B cell (primary cell): ENCODE data around the gene SLC13A1. TPM values are rescaled to one million over a fixed set of nuclear protein-coding genes. Genes with fewer than 3 reads are reported as not detected.

ENCODE experiments used
- ATAC-seq: fragments of 200-7000 bp; cut with Tn5 transposase; one replicate; pipeline ENCODE4 v1.10.0; 2021; ENCODE audit warnings: low read depth, mild to moderate bottlenecking, moderate number of reproducible peaks, moderate library complexity
- CTCF ChIA-PET: fragments of 350-600 bp; sonication (Branson Sonifier 250); formaldehyde crosslinking; loops from one replicate; lab custom pipeline; 2021; ENCODE audit warnings: antibody characterized with exemption, inconsistent platforms; lab: Charles Lee
- POLR2A ChIA-PET: fragments of 350-600 bp; sonication (Branson Sonifier 250); formaldehyde crosslinking; loops from one replicate; lab custom pipeline; 2021; ENCODE audit warnings: antibody characterized with exemption; lab: Charles Lee
- DNase-seq: peaks from one replicate; pipeline ENCODE4 v3.0.0; 2013
- H2AFZ ChIP-seq: 2 replicates; pipeline ENCODE4 v1.6.1; 2012; ENCODE audit warnings: mild to moderate bottlenecking, low read depth, low read length; ENCODE audit not compliant: insufficient read depth, poor library complexity, severe bottlenecking
- H3K27ac ChIP-seq, 2 donors: 1 replicate in 1 of 2; 2 replicates in 1 of 2; pipeline ENCODE4 v1.5.1; 2012 to 2013; ENCODE audit warnings: low read length in 2 of 2, mild to moderate bottlenecking in 2 of 2, moderate library complexity in 1 of 2
- H3K27me3 ChIP-seq, 4 experiments: fragments of 200-600 bp in 1 of 4; sonication (generic) in 1 of 4; replicated peaks in 1 of 4; 1 replicate in 2 of 4; 2 replicates in 2 of 4; pipeline versions ENCODE4 v1.6.1 to v1.7.0; 2013 to 2016; ENCODE audit warnings: low read length in 3 of 4, mild to moderate bottlenecking in 2 of 4, mixed read lengths in 1 of 4, moderate library complexity in 1 of 4; ENCODE audit not compliant: insufficient read depth in 4 of 4, control insufficient read depth in 3 of 4; ENCODE audit errors: control extremely low read depth in 1 of 4
- H3K36me3 ChIP-seq, 2 experiments: replicated peaks in 1 of 2; 1 replicate in 1 of 2; 2 replicates in 1 of 2; pipeline versions ENCODE4 v1.6.1 to v1.7.1; 2013; ENCODE audit warnings: low read length in 1 of 2; ENCODE audit not compliant: insufficient read depth in 2 of 2, control insufficient read depth in 1 of 2; ENCODE audit errors: control extremely low read depth in 1 of 2, extremely low read depth in 1 of 2
- H3K4me1 ChIP-seq, 2 donors: fragments of 200-600 bp in 1 of 2; sonication (generic) in 1 of 2; 1 replicate in 1 of 2; 2 replicates in 1 of 2; pipeline versions ENCODE4 v1.5.1 to v1.6.1; 2013 to 2017; ENCODE audit warnings: low read length in 2 of 2; ENCODE audit not compliant: control insufficient read depth in 2 of 2, insufficient read depth in 2 of 2
- H3K4me2 ChIP-seq: replicated peaks from 2 replicates; pipeline ENCODE3; 2012; ENCODE audit warnings: mild to moderate bottlenecking, low read depth, low read length; ENCODE audit not compliant: poor library complexity, severe bottlenecking
- H3K4me3 ChIP-seq, 5 experiments: fragments of 200-600 bp in 1 of 5; sonication (generic) in 1 of 5; 1 replicate in 3 of 5; 2 replicates in 2 of 5; pipeline versions ENCODE4 v1.5.1 to v1.7.0; 2011 to 2016; ENCODE audit warnings: low read length in 4 of 5, mild to moderate bottlenecking in 4 of 5, low read depth in 2 of 5, control low read depth in 1 of 5, moderate library complexity in 1 of 5; ENCODE audit not compliant: insufficient read depth in 1 of 5; ENCODE audit errors: control extremely low read depth in 1 of 5, extremely low read depth in 1 of 5
- H3K79me2 ChIP-seq: fragments of 200-600 bp; sonication (generic); one replicate; pipeline ENCODE4 v1.6.0; 2016; ENCODE audit warnings: low read length; ENCODE audit not compliant: control insufficient read depth, insufficient read depth
- H3K9ac ChIP-seq: fragments of 200-600 bp; sonication (generic); 2 replicates; pipeline ENCODE4 v1.6.1; 2017; ENCODE audit warnings: mild to moderate bottlenecking, low read length, moderate library complexity
- H3K9me3 ChIP-seq, 3 donors: one replicate each; pipeline versions ENCODE4 v1.6.1 to v1.7.1; 2013; ENCODE audit warnings: low read length in 2 of 3; ENCODE audit not compliant: control insufficient read depth in 2 of 3, insufficient read depth in 1 of 3; ENCODE audit errors: control extremely low read depth in 1 of 3
- H4K20me1 ChIP-seq: 2 replicates; pipeline ENCODE4 v1.6.0; 2012; ENCODE audit warnings: mild to moderate bottlenecking, low read length; ENCODE audit not compliant: insufficient read depth, control insufficient read depth, poor library complexity, severe bottlenecking
- H3K27ac Mint-ChIP-seq: one replicate; pipeline ENCODE4 v1.8.0; 2021; ENCODE audit warnings: mixed read lengths
- H3K27me3 Mint-ChIP-seq: one replicate; pipeline ENCODE4 v1.8.0; 2021; ENCODE audit warnings: mixed read lengths
- H3K4me1 Mint-ChIP-seq: one replicate; pipeline ENCODE4 v1.8.0; 2021; ENCODE audit warnings: mixed read lengths
- H3K4me3 Mint-ChIP-seq: one replicate; pipeline ENCODE4 v1.8.0; 2021; ENCODE audit warnings: mixed read lengths
- H3K9me3 Mint-ChIP-seq: one replicate; pipeline ENCODE4 v1.8.0; 2022; ENCODE audit warnings: mixed read lengths; ENCODE audit not compliant: insufficient read depth
- CTCF ChIP-seq: fragments of 200-600 bp; IDR thresholded peaks from one replicate; pipeline ENCODE4 v1.8.0; 2022; ENCODE audit warnings: antibody characterized with exemption, mild to moderate bottlenecking
- EZH2 ChIP-seq: IDR thresholded peaks from 2 replicates; pipeline ENCODE4 v1.6.1; 2012; ENCODE audit warnings: borderline replicate concordance, low read depth, mild to moderate bottlenecking, moderate library complexity, low read length; ENCODE audit not compliant: insufficient read depth, poor library complexity, severe bottlenecking
- WGBS: methylation state at CpG from one replicate; pipeline ENCODE4 v1.1.5; 2013; ENCODE audit warnings: missing lambda C conversion rate; ENCODE audit not compliant: insufficient coverage; 5-methylcytosine and 5-hydroxymethylcytosine counted together
- intact Hi-C: fragments of 100-400 bp; cut with micrococcal nuclease; formaldehyde crosslinking; loops from one replicate; pipeline ENCODE4 v1.10.0; 2022
- polyA plus RNA-seq: library from polyadenylated mRNA; depleted of rRNA; stranded (reverse); fragments of >200 nt; gene quantifications from 2 replicates; pipeline ENCODE4 v1.2.3, GENCODE V29; 2012
- total RNA-seq, 2 donors: library from RNA; stranded (reverse); fragments of 120-200 nt in 1 of 2; gene quantifications; 1 replicate in 1 of 2; 2 replicates in 1 of 2; pipeline versions ENCODE4 v1.2.3 to v1.2.4, GENCODE V29; 2013 to 2022

The SLC13A1 gene
- total and polyA plus RNA-seq, 2 donors (not counting 1 experiment from before 2014, with no cell fraction given) = not detected

- no peak overlapping the region for H3K4me2 ChIP-seq
- no peak overlapping the region for H3K27ac Mint-ChIP-seq
- H3K4me1 Mint-ChIP-seq = no peaks in the 10 kb centered on the region
- no peaks in the 10 kb centered on the region for H3K79me2 ChIP-seq
- H2AFZ ChIP-seq = no peak overlapping the region
- intact Hi-C loops = no loop called here
- no peaks in the 10 kb centered on the region for H4K20me1 ChIP-seq
- no peaks in the 10 kb centered on the region for H3K27me3 Mint-ChIP-seq
- no peak overlapping the region for H3K4me3 ChIP-seq
- no peak overlapping the region for H3K4me3 Mint-ChIP-seq
- no peaks in the 10 kb centered on the region for H3K9me3 ChIP-seq
- TF ChIP-seq EZH2 (no peak), CTCF (no peak)
- DNase-seq (no peak), ATAC-seq (no peak)
- WGBS = no CpG with 5 or more reads among the region's 1 CpG
- H3K36me3 ChIP-seq = no peaks in the 10 kb centered on the region
- CTCF ChIA-PET = no interaction called here
- H3K27me3 ChIP-seq = no peaks in the 10 kb centered on the region
- H3K9me3 Mint-ChIP-seq = peaks cover 2% of the 10 kb centered on the region
- POLR2A ChIA-PET = no interaction called here
- no peak overlapping the region for H3K27ac ChIP-seq
- no peaks in the 10 kb centered on the region for H3K4me1 ChIP-seq
- no peak overlapping the region for H3K9ac ChIP-seq
Observed at GRCh38 chr7:123096976-123097375, 102.8 kb downstream of the SLC13A1 start.

DNA sequence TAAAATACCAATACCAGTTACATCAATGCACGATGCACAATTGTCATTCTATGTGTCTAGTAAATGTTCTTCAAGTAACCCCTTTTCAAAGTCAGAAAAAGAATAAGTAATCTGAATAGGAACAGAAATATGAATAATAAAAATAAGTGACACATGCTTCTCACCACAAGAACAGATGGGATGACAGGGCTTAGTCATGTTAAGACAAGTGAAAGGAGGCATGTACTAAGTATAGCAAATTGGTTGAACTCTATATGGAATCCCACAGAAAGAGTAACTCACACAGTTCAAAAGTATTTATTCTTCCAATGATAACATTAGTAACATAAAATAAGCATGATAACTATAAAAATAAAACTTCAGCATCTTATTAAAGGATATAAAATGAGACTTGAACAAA, 103.3 kb downstream of the SLC13A1 start:
- Histone ChIP-seq H3K4me3 (no peak overlapping the region), H3K4me1 (no peaks in the 10 kb centered on the region), H3K27ac (no peak overlapping the region), H3K79me2 (no peaks in the 10 kb centered on the region), H2AFZ (no peak overlapping the region), H3K36me3 (no peaks in the 10 kb centered on the region), H3K9ac (no peak overlapping the region), H4K20me1 (no peaks in the 10 kb centered on the region), H3K27me3 (no peaks in the 10 kb centered on the region), H3K9me3 (no peaks in the 10 kb centered on the region), H3K4me2 (no peak overlapping the region)
- Mint-ChIP-seq H3K9me3 (peaks cover 2% of the 10 kb centered on the region), H3K4me3 (no peak overlapping the region), H3K4me1 (no peaks in the 10 kb centered on the region), H3K27ac (no peak overlapping the region), H3K27me3 (no peaks in the 10 kb centered on the region)
- no CpG with 5 or more reads among the region's 1 CpG for WGBS
- TF ChIP-seq CTCF (no peak), EZH2 (no peak)
- ChIA-PET POLR2A (no interaction called here), CTCF (no interaction called here)
- intact Hi-C loops = no loop called here
- no peak for DNase-seq
- ATAC-seq = no peak
